GM18508 (cell line): ENCODE data around the gene MOSPD2.

Experiments
- ATAC-seq: cut with Tn5 transposase; IDR thresholded peaks from one replicate; pipeline ENCODE4 v1.9.1; 2021; ENCODE audit warnings: moderate number of reproducible peaks; ENCODE audit not compliant: insufficient read depth, unreplicated experiment

The MOSPD2 gene

DNA sequence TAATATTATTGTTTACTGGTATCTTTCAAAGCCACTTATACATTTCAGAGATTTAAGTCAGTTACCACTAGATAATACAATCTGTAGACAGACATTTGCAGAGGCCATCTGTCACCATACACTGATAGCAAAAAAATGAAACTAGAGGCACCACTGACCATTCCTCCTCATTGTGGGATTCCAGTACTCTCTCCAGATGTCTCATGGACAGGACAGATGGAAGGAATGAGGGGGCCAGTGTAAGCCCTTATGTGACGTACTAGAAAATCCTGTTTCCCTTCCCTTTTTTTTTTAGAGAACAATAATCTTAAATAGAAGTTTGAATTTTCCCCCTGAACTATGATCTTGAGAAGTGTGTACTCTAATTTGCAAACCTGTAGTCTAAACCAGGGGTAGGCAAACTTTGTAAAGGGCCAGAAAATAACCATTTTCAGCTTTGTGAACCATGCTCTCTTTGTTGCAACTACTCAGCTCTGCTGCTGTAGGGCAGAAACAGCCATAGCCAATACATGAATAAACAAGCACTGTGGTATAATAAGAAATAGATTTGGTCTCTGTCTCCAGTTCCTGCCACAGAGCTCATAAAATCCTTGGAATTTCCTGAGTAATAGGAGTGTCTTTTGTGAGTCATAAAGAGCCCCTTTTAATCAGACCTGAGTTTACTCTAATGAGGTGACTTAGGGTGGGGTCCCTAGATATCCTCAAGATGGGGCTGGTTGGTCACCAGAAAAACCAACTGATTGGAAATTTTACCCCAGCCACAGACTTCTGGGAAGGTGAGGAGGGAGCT, 90.4 kb downstream of the MOSPD2 start:
- ATAC-seq, result no peak

DNA sequence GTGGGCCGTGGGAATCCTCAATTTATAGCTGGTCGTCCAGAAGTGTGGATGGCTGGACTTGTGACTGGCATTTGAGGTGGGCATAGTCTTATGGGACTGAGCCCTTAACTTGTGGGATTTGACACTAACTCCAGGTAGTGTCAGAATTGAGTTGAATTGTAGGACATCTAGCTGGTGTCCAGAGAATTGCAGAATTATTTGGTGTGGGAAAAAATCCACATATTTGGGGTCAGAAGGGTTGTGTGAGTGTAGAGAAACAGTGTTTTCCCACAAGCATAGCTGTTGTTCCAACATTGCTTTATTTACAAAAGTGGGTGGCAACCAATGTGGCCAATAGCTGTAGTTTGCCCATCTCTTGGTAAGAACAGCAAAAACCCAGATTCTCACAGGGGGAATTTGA, 91.3 kb downstream of the MOSPD2 start:
- no peak for ATAC-seq
